ENCODE measurements around the gene RTN4IP1.

RTN4IP1 gene

DNA sequence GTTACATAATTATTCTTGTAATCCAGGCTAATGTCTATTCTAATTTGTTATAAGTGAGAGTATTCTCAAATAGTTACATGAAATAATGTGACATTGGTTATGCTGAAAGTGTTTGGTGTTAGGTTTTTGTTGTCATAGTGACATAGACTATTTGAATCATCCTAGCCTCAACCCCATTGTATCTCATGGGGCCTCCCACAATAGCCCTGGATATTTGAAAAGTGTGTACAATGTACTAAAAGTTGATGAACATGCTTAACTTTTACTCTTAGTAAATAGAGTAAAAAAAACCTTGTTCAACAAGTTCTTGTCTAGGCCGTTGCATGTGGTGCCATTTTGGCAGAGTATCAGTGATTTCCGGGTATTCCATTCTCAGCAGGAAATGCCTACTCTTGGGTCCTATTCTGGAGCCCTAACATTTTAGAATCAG is 83.0 kb downstream of the RTN4IP1 start:
- DNase-seq = no peak

DNA sequence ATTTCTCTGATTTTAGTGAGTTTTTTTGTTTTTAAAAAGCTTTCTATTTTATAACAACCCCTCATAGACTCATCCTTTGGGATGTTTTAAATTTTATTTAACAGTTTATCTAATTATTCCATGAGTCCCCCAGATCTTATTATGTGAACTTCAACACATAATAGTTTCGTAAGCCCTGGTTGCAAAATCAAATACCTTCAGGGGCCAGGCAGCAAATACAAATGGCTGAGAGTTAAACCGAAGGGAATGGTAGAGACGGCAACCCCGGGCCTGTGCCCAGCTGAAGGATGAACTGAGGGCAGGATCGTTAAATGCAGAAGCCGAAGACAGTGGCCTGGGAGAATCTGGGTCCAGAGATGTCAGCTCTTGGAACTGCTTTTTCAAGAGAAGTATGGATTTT is 88.4 kb downstream of the RTN4IP1 start:
- no peak for DNase-seq

DNA sequence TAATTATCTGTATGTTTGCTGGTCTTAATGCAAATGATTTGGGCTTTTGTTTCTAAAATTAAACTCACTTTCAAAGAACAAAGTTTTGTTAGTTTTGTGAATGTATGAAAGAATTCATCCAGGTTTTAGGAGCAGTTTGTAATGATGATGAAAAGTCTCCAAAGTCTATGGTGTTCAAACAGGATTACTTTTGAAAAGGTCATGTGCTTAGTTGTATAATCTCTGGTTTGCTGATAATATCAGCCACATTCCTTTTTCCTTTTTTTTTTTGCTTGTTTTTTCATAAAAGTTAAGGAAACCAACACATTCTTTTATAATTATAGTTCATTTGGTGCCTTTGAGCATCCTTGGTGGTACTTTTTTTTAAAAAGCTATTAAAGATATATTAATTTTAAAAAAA is 88.9 kb downstream of the RTN4IP1 start:
- no peak for DNase-seq

DNA sequence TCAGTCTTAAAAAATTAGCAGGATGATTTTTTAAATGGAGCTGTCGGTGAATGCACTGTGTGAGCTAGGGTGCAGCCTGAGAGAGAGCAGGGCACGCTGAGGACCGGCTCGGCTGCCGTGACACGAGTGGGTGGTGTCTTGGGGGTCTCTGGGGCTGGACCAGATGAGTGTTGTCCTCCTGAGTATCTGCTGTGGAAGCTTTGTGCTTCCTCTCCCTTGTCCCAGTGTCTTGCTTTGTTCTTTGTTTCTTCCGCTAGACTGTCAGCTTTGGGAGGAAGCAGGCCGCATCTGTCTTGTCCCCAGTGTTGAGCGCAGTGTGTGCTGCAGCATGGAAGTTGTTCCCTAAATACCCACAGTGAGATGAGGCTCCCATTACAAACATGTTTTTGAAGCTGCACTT is 89.4 kb downstream of the RTN4IP1 start:
- no peak for DNase-seq

DNA sequence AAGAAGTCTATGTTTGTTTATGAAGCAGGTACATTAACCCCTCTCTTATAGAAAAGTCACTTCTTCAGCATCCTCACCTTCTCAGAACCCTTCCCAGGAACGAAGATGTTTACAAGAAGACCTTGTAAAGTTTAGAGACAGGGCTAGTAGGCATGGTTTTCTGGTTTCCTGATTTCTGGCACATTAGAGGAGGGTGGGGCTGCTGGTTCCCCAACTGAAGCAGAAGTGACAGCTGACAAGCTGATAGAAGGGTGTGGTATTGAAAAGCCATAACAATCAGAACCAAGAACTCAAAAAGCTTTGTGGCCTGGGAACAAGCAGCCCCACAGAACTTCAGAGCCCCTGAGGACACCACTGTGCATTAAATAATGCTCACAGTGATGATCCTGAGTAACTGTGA is 91.2 kb downstream of the RTN4IP1 start:
- no peak for DNase-seq

DNA sequence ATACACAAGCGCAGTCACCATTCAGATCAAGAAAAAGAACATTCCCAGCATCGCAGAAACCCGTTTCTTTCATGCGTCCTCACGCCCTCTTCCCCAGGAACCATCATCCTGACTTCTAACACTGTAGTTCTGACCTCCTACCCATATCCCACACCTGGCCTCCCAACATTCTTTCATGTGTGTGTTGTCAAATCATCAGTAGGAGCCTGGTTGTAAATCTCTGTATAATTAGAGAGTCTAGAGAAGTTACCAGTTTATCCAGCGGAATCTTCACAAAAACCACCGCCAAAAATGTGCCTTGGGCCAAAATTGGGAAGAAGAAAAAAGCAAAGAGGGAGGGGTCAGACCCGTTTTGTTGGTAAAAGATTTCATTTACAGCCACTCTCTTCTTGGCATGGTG is 91.6 kb downstream of the RTN4IP1 start:
- no peak for DNase-seq

DNA sequence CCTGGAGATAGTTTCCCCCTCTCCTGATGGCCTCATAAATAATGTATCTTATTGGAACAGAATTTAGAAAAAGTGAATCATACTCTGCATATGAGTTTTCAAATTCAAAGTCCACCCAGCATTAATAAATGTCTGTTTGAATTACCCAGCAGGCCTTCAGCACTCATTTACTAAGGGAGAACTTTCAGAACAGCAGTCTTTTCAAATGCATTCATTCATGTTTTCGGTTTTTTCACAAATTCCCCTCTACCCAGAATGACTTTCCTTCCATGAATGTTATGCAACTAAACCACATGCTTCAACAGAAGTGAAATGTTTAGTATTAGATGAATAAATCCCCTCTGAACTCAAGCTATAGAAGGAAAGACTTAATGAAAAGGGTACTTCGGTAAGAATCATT is 92.4 kb downstream of the RTN4IP1 start:
- no peak for DNase-seq

DNA sequence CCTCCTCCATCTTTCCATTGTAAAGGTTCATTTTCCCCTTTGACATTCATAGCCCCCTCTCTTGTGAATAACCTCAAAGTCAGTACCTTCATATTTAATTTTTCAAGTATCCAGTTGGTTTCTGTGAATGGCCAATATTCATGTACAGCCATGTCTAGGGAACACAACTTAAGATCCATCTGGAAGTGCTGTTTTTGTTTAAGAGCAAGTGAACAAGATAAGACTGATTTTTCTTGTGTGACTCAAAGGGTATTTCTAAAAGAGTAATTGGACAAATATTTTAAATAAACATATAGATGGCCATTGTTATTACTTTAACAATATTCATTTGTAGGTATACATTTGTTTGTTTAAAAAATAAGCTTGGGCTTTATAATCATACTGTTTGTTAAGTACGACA is 92.9 kb downstream of the RTN4IP1 start:
- DNase-seq = no peak

DNA sequence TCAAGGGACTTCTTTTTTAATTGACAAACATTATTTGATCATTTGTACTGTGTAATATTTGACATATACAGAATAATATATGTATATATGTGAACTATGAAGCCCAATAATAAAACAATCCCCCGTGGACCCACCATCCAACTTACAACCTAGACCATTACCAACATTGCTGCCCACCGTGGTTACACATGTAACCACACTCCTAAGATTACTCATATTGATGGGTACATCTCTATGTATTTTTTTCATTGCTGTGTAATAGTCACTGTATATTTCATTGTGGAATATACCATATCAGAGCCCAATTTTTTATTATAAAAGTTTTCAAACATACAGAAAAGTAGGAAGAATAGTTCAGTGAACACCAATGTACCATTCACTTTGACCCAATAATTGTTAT is 94.3 kb downstream of the RTN4IP1 start:
- DNase-seq = no peak

DNA sequence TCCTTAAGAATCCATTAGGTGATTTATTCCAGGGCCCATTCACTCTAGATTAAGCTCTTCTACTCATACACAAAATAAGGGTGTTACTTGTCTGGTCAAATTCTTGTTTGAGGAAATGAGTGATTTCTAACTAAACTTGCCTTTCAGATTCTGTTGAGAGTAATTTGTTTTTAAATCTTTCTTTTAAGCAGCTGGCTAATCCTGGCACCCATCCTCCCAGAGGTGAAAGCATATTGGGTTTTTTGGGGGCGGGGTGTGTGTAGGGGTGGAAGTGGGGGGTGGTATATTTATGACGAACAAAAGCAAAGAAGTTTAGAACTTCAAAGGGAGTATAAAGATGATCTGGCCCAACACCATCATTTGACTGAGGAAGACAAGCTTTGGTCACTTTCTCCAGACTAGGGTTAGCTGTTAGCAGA is 94.7 kb downstream of the RTN4IP1 start:
- DNase-seq = no peak

DNA sequence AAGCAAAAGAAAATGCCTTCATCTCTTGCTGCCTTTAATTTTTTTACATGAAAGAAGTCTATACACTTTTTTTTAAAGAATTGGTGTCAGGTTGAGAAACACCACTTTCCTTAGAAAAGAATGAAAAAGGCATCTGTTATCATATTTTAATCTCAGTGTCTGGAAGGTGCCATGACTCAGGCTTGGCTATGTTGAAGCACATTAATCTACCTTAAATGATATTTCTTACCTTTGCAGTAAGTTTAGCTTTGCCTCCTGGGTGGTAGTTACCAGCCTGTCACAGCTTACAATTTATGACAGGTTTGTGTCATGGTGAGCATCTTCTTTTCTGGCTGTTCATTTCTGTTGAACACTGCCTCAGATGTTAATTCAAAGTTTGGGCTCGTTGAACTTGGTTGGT is 95.3 kb downstream of the RTN4IP1 start:
- no peak for DNase-seq

DNA sequence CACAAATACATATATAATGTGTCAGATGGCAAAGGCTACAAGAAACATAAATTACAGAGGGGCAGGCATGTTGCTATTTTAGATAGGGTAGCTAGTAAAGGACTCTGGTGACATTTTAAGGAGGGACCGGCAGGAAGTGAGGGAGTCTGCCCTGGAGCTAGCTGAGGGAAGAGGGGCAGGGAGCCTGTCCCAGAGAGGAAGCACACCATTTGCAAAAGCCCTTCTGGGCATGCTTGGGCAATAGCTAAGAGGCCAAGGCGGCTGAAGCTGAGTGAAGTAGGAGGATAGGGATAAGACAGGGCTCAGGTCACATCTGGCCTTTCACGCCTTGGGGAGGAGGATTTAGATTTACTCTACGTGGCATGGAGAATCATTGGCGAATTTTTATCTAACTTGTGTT is 96.2 kb downstream of the RTN4IP1 start:
- DNase-seq = no peak

DNA sequence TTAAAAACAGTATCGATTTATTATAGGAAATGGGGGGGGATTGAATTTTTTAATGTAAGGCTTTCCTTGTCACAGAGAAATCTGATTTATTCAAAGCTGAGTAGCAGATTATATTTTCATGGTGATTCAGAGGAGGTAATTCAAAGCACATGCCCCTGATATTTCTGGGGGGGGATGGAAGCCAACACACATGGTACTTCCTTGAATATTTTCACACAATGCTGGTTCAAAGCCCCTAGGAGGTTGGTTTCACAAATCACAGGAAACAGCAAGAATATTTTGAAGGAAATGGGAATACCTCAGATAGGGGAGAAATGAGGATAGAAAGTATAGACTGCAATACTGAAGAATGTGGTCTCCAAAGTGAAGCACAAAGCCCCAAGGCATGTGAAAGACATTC is 98.8 kb downstream of the RTN4IP1 start:
- DNase-seq = no peak

DNA sequence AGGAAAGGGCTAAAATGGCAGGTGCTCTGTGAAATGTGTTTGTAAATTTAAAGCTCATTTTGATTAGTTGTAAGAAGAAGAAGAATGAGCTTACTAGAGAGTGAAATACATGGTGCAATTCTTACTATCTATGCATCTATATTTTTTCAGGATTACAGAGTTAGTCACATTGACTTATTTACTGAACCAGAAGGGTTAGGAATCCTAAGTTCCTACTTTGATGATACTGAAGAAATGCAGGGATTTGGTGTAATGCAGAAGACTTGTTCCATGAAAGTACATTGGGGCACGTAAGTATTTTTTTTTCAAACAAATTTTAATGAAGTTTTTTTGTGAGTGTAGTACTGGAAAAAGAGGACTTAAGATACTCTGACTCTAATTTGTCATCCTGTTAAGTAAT is 99.3 kb downstream of the RTN4IP1 start:
- DNase-seq = no peak

DNA sequence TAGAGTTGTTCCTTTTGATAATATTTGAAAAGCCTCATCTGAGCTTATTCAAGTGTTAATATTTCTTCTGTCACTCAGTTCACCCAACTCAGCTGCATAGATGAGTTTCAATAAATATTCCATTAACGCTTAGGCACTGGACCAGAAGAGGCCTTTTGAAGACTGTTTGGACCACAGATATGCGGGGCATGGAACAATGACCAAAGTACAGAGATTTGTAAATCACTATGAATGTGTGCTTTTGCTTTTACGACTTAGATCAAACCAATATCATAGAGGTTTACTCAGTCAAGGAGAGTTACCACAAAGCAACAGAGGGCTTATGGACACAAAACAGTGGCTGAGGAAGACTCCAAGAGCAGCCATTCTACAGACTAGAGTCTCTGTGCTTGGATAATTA is 99.9 kb downstream of the RTN4IP1 start:
- DNase-seq = no peak

DNA sequence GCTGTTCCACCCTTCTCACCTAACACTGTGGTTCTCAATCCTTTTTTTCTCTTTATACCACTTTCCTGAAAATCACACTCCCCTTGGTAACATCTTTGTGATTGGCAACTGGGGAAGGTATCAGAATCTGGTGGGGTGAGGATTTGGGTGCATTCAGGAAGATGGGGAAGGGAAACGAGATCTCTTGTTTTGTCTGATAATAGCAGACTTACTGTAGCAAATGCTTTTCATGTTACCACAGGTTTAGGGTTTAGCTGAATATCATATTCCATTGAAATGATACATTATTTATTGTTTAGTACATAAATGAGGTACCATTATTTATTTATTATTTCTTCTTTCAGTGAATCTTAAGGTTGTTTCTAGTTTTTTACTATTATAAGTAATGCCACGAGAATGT is 100.8 kb downstream of the RTN4IP1 start:
- no peak for DNase-seq

DNA sequence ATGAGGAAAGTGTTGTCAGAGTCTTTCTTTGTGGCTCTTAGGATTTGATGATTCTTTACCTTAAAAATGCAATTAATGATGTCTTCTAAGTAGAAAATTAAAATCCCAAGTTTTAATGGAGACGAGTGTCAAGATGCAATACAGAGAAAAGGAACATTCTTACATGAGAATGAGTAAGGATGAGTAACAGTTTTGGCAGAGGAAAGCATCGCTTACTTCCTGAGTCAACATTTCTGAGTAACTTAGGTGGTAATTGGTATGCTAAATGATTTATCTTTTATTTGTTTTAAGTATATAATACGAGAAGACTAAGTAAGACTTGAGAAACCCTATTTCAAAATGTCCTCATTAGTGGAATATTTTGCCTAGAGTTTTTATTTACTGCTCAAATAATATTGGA is 101.3 kb downstream of the RTN4IP1 start:
- no peak for DNase-seq

DNA sequence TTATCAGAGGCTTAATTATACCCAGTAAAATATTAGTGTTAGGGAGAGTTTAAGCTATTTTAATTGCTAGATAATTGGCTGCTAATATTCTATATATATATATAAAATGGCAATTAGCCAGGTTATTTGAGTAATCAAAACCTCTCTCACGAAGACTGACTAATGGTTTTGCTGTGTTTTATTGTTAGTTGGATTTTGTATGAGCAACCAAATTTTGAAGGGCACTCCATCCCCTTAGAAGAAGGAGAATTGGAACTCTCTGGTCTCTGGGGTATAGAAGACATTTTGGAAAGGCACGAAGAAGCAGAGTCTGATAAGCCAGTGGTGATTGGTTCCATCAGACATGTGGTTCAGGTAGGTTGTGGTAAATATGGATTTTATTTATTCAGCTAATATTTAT is 102.2 kb downstream of the RTN4IP1 start:
- DNase-seq = no peak

DNA sequence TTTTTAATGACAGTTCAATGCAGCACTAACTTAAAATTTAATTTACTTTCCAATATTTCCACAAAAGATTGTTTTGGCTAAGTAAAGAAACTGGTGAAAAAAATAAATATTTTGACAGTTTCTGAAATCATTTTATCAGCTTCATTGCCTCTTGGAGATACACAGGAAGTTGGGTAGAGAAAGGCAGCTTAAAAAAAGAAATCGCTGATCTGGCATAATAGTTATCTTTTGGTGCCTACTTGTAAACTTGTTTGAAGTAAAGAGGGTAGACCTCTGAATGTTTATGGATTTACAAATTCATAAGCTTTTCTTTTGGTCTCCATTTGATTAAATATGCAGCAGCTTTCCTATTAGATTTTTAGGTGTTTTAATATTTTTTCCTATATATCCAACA is 103.4 kb downstream of the RTN4IP1 start:
- no peak for DNase-seq

DNA sequence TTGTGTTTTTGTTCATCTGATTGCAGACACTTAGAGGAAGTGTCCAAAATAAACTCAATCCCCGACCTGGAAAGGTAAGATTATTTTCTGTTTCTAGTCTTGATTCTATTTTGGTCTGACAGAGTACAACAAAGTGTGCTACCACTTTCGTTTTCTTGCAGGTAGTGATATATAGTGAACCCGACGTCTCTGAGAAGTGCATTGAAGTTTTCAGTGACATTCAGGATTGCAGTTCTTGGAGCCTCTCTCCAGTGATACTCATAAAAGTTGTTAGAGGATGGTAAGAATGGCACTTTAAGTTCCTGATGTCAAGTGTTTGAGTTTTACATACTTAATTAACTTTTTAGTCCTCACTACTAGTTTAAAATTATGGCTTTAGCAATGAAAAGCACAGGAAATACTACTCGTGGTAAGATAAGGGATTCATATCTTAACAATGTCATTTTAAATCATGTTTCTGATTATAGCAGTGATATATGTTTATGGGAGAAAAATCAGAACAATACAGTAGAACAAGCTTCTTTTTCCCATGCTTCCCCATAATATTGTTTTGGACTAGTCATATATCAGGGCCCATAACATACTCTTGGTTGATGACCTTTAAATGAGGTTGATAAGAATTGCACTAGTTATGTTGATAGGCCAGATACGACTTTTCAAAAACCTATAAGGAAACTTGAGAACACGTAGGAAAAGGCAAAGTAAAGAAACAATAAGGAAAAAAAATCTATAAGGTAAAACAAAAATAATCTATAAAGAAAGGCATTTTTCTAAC is 104.0 kb downstream of the RTN4IP1 start:
- no peak for DNase-seq

DNA sequence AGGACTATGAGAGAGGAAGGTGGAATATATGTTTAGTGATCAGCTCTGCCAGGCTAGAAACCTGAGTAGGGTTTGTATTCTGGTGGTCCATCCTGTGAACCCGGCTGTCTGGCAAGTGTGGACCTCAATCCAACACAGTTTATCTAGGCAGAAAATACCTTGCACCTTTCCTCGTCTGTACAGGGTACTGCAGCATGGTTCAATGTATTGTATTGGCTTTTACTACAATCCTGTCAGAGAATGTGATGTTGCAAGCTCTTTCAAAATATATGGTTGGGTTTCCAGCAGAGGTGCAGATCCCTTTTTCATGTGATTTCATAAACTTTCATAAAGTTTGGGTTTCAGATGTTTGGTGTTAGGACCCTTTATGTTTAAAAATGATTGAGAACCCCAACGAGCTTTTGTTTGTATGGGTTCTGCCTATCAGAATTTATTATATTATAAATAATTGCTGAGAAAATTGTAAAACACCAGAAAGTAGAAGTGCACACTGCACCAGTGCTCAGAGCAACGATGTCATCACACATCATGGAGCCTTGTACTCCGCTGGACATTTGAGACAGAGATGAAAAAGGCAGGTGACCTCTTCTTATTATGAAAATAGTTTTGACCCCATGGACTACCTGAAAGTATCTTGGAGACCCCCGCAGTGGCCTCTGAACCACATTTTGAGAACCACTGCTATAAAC is 106.6 kb downstream of the RTN4IP1 start:
- no peak for DNase-seq
